ENCODE results near the gene CTU2.

DNA sequence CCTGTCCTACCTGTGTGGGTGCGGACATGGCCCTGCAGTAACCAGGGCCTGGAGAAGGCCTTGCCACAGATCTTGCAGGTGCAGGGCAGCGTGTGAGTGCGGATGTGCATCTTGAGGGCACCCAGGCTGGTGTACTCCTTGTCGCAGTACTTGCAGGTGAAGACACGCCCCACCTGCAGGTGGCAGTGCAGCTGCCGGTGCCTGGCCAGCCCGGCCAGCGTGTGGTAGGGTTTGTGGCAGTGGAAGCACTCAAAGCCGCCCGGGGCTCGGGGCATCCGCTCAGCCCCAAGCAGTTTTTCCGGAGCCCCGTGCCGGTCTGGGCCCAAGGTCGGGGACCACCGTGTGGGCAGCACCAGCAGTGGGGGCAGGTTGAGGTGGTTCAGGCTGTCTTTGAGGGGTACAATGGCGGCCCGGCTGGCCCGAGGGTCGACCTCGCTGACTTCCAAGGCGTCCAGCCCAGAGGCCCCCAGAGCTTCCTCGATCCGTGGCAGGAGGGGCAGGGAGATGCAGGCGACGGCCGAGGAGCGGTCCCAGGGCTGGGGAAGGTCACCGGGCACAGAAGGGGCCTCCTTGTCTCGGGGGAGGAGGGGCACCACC lies 25.1 kb upstream of the CTU2 start:
- TF ChIP-seq, protein P1, sequence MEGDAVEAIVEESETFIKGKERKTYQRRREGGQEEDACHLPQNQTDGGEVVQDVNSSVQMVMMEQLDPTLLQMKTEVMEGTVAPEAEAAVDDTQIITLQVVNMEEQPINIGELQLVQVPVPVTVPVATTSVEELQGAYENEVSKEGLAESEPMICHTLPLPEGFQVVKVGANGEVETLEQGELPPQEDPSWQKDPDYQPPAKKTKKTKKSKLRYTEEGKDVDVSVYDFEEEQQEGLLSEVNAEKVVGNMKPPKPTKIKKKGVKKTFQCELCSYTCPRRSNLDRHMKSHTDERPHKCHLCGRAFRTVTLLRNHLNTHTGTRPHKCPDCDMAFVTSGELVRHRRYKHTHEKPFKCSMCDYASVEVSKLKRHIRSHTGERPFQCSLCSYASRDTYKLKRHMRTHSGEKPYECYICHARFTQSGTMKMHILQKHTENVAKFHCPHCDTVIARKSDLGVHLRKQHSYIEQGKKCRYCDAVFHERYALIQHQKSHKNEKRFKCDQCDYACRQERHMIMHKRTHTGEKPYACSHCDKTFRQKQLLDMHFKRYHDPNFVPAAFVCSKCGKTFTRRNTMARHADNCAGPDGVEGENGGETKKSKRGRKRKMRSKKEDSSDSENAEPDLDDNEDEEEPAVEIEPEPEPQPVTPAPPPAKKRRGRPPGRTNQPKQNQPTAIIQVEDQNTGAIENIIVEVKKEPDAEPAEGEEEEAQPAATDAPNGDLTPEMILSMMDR (IDR thresholded peaks at IDR 0.05) = peak; percentile 40
- no peak for TF ChIP-seq RELA (CRISPR knock-in tag; IDR thresholded peaks at IDR 0.05; ENCODE audit: borderline replicate concordance)
- TF ChIP-seq, protein P2, sequence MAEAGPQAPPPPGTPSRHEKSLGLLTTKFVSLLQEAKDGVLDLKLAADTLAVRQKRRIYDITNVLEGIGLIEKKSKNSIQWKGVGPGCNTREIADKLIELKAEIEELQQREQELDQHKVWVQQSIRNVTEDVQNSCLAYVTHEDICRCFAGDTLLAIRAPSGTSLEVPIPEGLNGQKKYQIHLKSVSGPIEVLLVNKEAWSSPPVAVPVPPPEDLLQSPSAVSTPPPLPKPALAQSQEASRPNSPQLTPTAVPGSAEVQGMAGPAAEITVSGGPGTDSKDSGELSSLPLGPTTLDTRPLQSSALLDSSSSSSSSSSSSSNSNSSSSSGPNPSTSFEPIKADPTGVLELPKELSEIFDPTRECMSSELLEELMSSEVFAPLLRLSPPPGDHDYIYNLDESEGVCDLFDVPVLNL (CRISPR knock-in tag; IDR thresholded peaks at IDR 0.05; ENCODE audit: borderline replicate concordance, low read depth) = no peak
- TF ChIP-seq FOXP1 (CRISPR knock-in tag; IDR thresholded peaks at IDR 0.05; ENCODE audit: borderline replicate concordance) = no peak
- no peak for TF ChIP-seq CBFB (CRISPR knock-in tag; IDR thresholded peaks at IDR 0.05; ENCODE audit: low read depth)
- TF ChIP-seq, protein P3, sequence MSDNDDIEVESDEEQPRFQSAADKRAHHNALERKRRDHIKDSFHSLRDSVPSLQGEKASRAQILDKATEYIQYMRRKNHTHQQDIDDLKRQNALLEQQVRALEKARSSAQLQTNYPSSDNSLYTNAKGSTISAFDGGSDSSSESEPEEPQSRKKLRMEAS (CRISPR knock-in tag; IDR thresholded peaks at IDR 0.05) = no peak
- TF ChIP-seq, protein P4, sequence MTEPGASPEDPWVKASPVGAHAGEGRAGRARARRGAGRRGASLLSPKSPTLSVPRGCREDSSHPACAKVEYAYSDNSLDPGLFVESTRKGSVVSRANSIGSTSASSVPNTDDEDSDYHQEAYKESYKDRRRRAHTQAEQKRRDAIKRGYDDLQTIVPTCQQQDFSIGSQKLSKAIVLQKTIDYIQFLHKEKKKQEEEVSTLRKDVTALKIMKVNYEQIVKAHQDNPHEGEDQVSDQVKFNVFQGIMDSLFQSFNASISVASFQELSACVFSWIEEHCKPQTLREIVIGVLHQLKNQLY (CRISPR knock-in tag; IDR thresholded peaks at IDR 0.05) = no peak
- TF ChIP-seq, protein P5, sequence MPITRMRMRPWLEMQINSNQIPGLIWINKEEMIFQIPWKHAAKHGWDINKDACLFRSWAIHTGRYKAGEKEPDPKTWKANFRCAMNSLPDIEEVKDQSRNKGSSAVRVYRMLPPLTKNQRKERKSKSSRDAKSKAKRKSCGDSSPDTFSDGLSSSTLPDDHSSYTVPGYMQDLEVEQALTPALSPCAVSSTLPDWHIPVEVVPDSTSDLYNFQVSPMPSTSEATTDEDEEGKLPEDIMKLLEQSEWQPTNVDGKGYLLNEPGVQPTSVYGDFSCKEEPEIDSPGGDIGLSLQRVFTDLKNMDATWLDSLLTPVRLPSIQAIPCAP (CRISPR knock-in tag; IDR thresholded peaks at IDR 0.05) = no peak
- no peak for TF ChIP-seq JUN (CRISPR knock-in tag; IDR thresholded peaks at IDR 0.05)
